Neural progenitor cell (in vitro differentiated cells): ENCODE measurements around the gene FRY.

Source experiments
- EZH2 ChIP-seq: fragments of 200-600 bp; sonication (generic); IDR thresholded peaks from 2 replicates; pipeline ENCODE4 v1.6.1; 2017; ENCODE audit warnings: antibody characterized with exemption, mild to moderate bottlenecking, moderate library complexity
- TF ChIP-seq, protein P1 (sequence below): fragments of 200-600 bp; sonication (generic); IDR thresholded peaks from 2 replicates; pipeline ENCODE4 v1.5.1; 2017; ENCODE audit warnings: antibody characterized with exemption, mild to moderate bottlenecking

DNA sequence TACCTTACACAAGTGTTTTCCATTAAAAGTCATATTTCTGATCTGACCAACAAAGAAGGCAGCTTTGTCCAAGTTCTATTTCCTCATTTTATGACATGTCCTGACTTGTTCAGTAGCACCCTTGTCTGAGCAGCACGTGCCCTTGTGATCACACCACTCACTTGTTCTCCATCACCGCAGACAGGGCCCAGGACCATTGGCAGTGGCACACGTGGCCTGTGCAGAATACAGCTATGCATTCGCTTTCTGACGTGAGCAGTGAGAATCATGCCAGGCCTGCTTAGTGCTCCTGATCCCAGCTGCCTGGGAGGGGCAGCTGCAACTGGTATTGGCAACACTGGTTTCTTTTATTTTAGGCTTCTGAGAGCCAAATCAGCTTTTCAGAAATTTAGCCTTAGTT is 134.2 kb downstream of the FRY start:
- TF ChIP-seq, protein P1, sequence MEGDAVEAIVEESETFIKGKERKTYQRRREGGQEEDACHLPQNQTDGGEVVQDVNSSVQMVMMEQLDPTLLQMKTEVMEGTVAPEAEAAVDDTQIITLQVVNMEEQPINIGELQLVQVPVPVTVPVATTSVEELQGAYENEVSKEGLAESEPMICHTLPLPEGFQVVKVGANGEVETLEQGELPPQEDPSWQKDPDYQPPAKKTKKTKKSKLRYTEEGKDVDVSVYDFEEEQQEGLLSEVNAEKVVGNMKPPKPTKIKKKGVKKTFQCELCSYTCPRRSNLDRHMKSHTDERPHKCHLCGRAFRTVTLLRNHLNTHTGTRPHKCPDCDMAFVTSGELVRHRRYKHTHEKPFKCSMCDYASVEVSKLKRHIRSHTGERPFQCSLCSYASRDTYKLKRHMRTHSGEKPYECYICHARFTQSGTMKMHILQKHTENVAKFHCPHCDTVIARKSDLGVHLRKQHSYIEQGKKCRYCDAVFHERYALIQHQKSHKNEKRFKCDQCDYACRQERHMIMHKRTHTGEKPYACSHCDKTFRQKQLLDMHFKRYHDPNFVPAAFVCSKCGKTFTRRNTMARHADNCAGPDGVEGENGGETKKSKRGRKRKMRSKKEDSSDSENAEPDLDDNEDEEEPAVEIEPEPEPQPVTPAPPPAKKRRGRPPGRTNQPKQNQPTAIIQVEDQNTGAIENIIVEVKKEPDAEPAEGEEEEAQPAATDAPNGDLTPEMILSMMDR = no peak
- TF ChIP-seq EZH2 = no peak
